Neural progenitor cell (in vitro differentiated cells): ENCODE measurements around the gene NCKAP1. TPM values are rescaled to one million over a fixed set of nuclear protein-coding genes. Genes with fewer than 3 reads are reported as not detected.

Source experiments
- DNase-seq: peaks from one replicate; pipeline ENCODE4 v3.0.0-alpha.2; 2016; ENCODE audit warnings: low spot score
- H2AFZ ChIP-seq: fragments of 200-600 bp; sonication (generic); replicated peaks from 2 replicates; pipeline ENCODE4 v1.6.1; 2016; ENCODE audit warnings: antibody characterized with exemption
- H3F3A ChIP-seq: fragments of 200-600 bp; sonication (generic); 2 replicates; pipeline ENCODE4 v1.6.1; 2016; ENCODE audit warnings: antibody characterized with exemption, low read depth
- H3K27ac ChIP-seq: fragments of 200-600 bp; sonication (generic); 2 replicates; pipeline ENCODE4 v1.5.1; 2016; ENCODE audit warnings: mild to moderate bottlenecking
- H3K27me3 ChIP-seq: fragments of 200-600 bp; sonication (generic); 2 replicates; pipeline ENCODE4 v1.6.1; 2016; ENCODE audit warnings: mild to moderate bottlenecking, moderate library complexity
- H3K36me3 ChIP-seq: fragments of 200-600 bp; sonication (generic); 2 replicates; pipeline ENCODE4 v1.5.1; 2016
- H3K4me1 ChIP-seq: fragments of 200-600 bp; sonication (generic); 2 replicates; pipeline ENCODE4 v1.6.1; 2016; ENCODE audit warnings: mixed run types
- H3K4me2 ChIP-seq: fragments of 200-600 bp; sonication (generic); 2 replicates; pipeline ENCODE4 v1.6.1; 2016
- H3K4me3 ChIP-seq: fragments of 200-600 bp; sonication (generic); 2 replicates; pipeline ENCODE4 v1.5.1; 2016
- H3K79me2 ChIP-seq: fragments of 200-600 bp; sonication (generic); 2 replicates; pipeline ENCODE4 v1.6.1; 2016; ENCODE audit warnings: low read depth
- H3K9ac ChIP-seq: fragments of 200-600 bp; sonication (generic); 2 replicates; pipeline ENCODE4 v1.6.1; 2016
- H3K9me3 ChIP-seq: fragments of 200-600 bp; sonication (generic); 2 replicates; pipeline ENCODE4 v1.5.1; 2016; ENCODE audit warnings: low read depth
- H4K20me1 ChIP-seq: fragments of 200-600 bp; sonication (generic); 2 replicates; pipeline ENCODE4 v1.6.1; 2016; ENCODE audit warnings: low read depth
- H3K27ac Mint-ChIP-seq: 3 replicates; pipeline ENCODE4 v1.8.0; 2021; ENCODE audit warnings: mixed read lengths
- H3K27me3 Mint-ChIP-seq: 2 replicates; pipeline ENCODE4 v1.8.0; 2022; ENCODE audit warnings: low read depth, mild to moderate bottlenecking, inconsistent platforms, moderate library complexity, mixed read lengths; ENCODE audit not compliant: insufficient read depth
- H3K36me3 Mint-ChIP-seq: 3 replicates; pipeline ENCODE4 v1.8.0; 2021; ENCODE audit warnings: mixed read lengths
- H3K4me1 Mint-ChIP-seq: 3 replicates; pipeline ENCODE4 v1.8.0; 2021; ENCODE audit warnings: mixed read lengths
- H3K4me3 Mint-ChIP-seq: 3 replicates; pipeline ENCODE4 v1.8.0; 2021; ENCODE audit warnings: mild to moderate bottlenecking, moderate library complexity, mixed read lengths
- H3K9me3 Mint-ChIP-seq: 3 replicates; pipeline ENCODE4 v1.8.0; 2020; ENCODE audit warnings: mixed read lengths
- EZH2 ChIP-seq: fragments of 200-600 bp; sonication (generic); IDR thresholded peaks from 2 replicates; pipeline ENCODE4 v1.6.1; 2017; ENCODE audit warnings: antibody characterized with exemption, mild to moderate bottlenecking, moderate library complexity
- EZH2phosphoT487 ChIP-seq: fragments of 200-600 bp; sonication (generic); IDR thresholded peaks from 2 replicates; pipeline ENCODE4 v1.6.1; 2017; ENCODE audit warnings: antibody characterized with exemption
- total RNA-seq: library from RNA; depleted of rRNA; stranded (reverse); fragments of >200 nt; gene quantifications from 2 replicates; pipeline ENCODE4 v1.2.3, GENCODE V29; 2015; ENCODE audit warnings: low replicate concordance
- TF ChIP-seq, protein P1 (sequence below): fragments of 200-600 bp; sonication (generic); IDR thresholded peaks from 2 replicates; pipeline ENCODE4 v1.5.1; 2017; ENCODE audit warnings: antibody characterized with exemption, mild to moderate bottlenecking

NCKAP1 gene
- total RNA-seq, 1 donor from 2014 or later = 164 TPM

DNA sequence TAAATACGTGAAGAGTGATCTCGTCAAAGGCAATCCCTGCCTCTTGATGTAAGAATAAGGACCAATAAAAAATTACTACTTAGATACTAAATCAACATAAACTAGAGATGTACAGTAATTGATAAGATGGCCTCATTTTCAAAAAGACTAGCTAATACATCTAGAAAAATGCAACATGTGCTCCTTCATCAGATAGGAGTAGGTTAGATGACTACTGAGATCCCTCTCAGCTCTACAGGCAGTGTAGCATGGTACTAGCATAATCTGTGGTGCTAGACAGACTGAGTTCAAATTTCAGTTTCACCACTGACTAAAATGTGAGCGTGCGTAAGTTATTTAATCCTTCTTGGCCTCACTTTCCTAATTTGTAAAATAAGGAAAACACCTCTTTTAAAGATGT is 89.2 kb downstream of the NCKAP1 start:
- H2AFZ ChIP-seq = no peak overlapping the region
- H3K4me2 ChIP-seq = no peak overlapping the region
- H3K4me1 Mint-ChIP-seq = peaks cover 5% of the 10 kb centered on the region
- no peak overlapping the region for H3K4me3 Mint-ChIP-seq
- no peak overlapping the region for H3K27ac Mint-ChIP-seq
- no peaks in the 10 kb centered on the region for H3F3A ChIP-seq
- peak overlapping the region; percentile 43 for H3K27ac ChIP-seq
- H3K79me2 ChIP-seq = no peaks in the 10 kb centered on the region
- no peaks in the 10 kb centered on the region for H4K20me1 ChIP-seq
- no peak overlapping the region for H3K4me3 ChIP-seq
- H3K27me3 Mint-ChIP-seq = no peaks in the 10 kb centered on the region
- H3K9me3 Mint-ChIP-seq = no peaks in the 10 kb centered on the region
- no peak for DNase-seq
- H3K36me3 Mint-ChIP-seq = peaks cover 31% of the 10 kb centered on the region
- no peak for TF ChIP-seq EZH2
- no peak for TF ChIP-seq EZH2phosphoT487
- TF ChIP-seq, protein P1, sequence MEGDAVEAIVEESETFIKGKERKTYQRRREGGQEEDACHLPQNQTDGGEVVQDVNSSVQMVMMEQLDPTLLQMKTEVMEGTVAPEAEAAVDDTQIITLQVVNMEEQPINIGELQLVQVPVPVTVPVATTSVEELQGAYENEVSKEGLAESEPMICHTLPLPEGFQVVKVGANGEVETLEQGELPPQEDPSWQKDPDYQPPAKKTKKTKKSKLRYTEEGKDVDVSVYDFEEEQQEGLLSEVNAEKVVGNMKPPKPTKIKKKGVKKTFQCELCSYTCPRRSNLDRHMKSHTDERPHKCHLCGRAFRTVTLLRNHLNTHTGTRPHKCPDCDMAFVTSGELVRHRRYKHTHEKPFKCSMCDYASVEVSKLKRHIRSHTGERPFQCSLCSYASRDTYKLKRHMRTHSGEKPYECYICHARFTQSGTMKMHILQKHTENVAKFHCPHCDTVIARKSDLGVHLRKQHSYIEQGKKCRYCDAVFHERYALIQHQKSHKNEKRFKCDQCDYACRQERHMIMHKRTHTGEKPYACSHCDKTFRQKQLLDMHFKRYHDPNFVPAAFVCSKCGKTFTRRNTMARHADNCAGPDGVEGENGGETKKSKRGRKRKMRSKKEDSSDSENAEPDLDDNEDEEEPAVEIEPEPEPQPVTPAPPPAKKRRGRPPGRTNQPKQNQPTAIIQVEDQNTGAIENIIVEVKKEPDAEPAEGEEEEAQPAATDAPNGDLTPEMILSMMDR = no peak
- no peaks in the 10 kb centered on the region for H3K9me3 ChIP-seq
- H3K4me1 ChIP-seq = peaks cover 5% of the 10 kb centered on the region
- H3K9ac ChIP-seq = no peak overlapping the region
- no peaks in the 10 kb centered on the region for H3K27me3 ChIP-seq
- H3K36me3 ChIP-seq = peaks cover 17% of the 10 kb centered on the region

GRCh38 chr2:182946958-182947369 is 91.3 kb downstream of the NCKAP1 start:
- Histone ChIP-seq H3K9me3 (no peaks in the 10 kb centered on the region), H2AFZ (no peak overlapping the region), H3F3A (no peaks in the 10 kb centered on the region), H3K4me2 (no peak overlapping the region), H3K79me2 (no peaks in the 10 kb centered on the region), H3K4me3 (no peak overlapping the region), H3K9ac (no peak overlapping the region), H3K4me1 (peaks cover 5% of the 10 kb centered on the region), H3K36me3 (peaks cover 11% of the 10 kb centered on the region), H4K20me1 (no peaks in the 10 kb centered on the region), H3K27ac (no peak overlapping the region), H3K27me3 (no peaks in the 10 kb centered on the region)
- TF ChIP-seq, protein P1 = no peak
- TF ChIP-seq EZH2 (no peak), EZH2phosphoT487 (no peak)
- Mint-ChIP-seq H3K4me3 (no peak overlapping the region), H3K27ac (no peak overlapping the region), H3K36me3 (peaks cover 25% of the 10 kb centered on the region), H3K4me1 (peaks cover 6% of the 10 kb centered on the region), H3K27me3 (no peaks in the 10 kb centered on the region), H3K9me3 (no peaks in the 10 kb centered on the region)
- no peak for DNase-seq

DNA sequence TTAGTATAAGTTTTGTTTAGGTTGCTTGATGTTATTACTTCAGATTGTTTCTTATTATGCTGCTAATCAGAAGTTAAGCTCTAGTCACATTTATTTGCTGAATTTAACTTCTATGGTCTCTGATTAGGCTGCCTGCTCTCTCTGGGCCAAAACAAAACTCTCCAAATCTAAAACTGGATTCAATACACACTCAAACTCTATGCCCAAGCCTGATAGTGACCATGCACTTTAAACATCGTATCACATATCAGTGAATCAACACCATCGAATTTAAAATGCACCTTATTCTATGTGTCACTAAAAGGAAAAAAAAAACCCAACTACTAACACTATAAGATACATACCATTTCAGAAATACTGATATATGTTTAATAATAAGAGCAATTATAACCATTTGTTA is 94.9 kb downstream of the NCKAP1 start:
- Mint-ChIP-seq H3K9me3 (no peaks in the 10 kb centered on the region), H3K4me1 (peaks cover 10% of the 10 kb centered on the region), H3K36me3 (peaks cover 32% of the 10 kb centered on the region), H3K27me3 (no peaks in the 10 kb centered on the region), H3K4me3 (no peak overlapping the region), H3K27ac (no peak overlapping the region)
- no peak for DNase-seq
- H3K27ac ChIP-seq = no peak overlapping the region
- no peak overlapping the region for H3K9ac ChIP-seq
- peaks cover 6% of the 10 kb centered on the region for H3F3A ChIP-seq
- H3K36me3 ChIP-seq = peaks cover 8% of the 10 kb centered on the region
- TF ChIP-seq EZH2 (no peak), EZH2phosphoT487 (no peak)
- TF ChIP-seq, protein P1 = no peak
- H4K20me1 ChIP-seq = no peaks in the 10 kb centered on the region
- H3K9me3 ChIP-seq = no peaks in the 10 kb centered on the region
- no peaks in the 10 kb centered on the region for H3K27me3 ChIP-seq
- no peak overlapping the region for H3K4me2 ChIP-seq
- H3K4me1 ChIP-seq = peaks cover 5% of the 10 kb centered on the region
- no peak overlapping the region for H2AFZ ChIP-seq
- H3K79me2 ChIP-seq = no peaks in the 10 kb centered on the region
- H3K4me3 ChIP-seq = no peak overlapping the region

GRCh38 chr2:182942756-182943155 is 95.5 kb downstream of the NCKAP1 start:
- Mint-ChIP-seq H3K27me3 (no peaks in the 10 kb centered on the region), H3K4me1 (peaks cover 10% of the 10 kb centered on the region), H3K4me3 (no peak overlapping the region), H3K9me3 (no peaks in the 10 kb centered on the region), H3K27ac (no peak overlapping the region), H3K36me3 (peaks cover 36% of the 10 kb centered on the region)
- Histone ChIP-seq H3K4me3 (no peak overlapping the region), H3K27ac (no peak overlapping the region), H3K27me3 (no peaks in the 10 kb centered on the region), H3K9me3 (no peaks in the 10 kb centered on the region), H3F3A (peaks cover 6% of the 10 kb centered on the region), H3K4me2 (no peak overlapping the region), H4K20me1 (no peaks in the 10 kb centered on the region), H3K4me1 (peaks cover 5% of the 10 kb centered on the region), H2AFZ (no peak overlapping the region), H3K36me3 (peaks cover 8% of the 10 kb centered on the region), H3K9ac (no peak overlapping the region), H3K79me2 (no peaks in the 10 kb centered on the region)
- DNase-seq = no peak
- TF ChIP-seq EZH2phosphoT487 (no peak), EZH2 (no peak)
- TF ChIP-seq, protein P1 = no peak
